A673 (cell line): ENCODE results near the gene NPIPA5. TPM values are rescaled to one million over a fixed set of nuclear protein-coding genes. Genes with fewer than 3 reads are reported as not detected.
"Not testable (repeated sequence)": the region's sequence is repeated elsewhere in the genome, so short reads cannot be mapped to it uniquely, and the experiment has no call there.

ENCODE experiments used
- BruUV-seq: library from RNA; stranded (reverse); fragments of 400-500 nt; replicated peaks from 2 replicates; lab custom pipeline; 2021; lab: Mats Ljungman, UMichigan
- CTCF ChIA-PET: fragments of 300-600 bp; sonication (Branson Sonifier 250); formaldehyde crosslinking; loops from one replicate; lab custom pipeline; 2022; ENCODE audit warnings: antibody characterized with exemption; lab: Charles Lee
- POLR2A ChIA-PET: fragments of 300-600 bp; sonication (Branson Sonifier 250); formaldehyde crosslinking; loops from one replicate; lab custom pipeline; 2022; ENCODE audit warnings: antibody characterized with exemption; ENCODE audit not compliant: low non-redundant PET; lab: Charles Lee
- DNase-seq: peaks from one replicate; pipeline ENCODE4 v3.0.0-alpha.2; 2015; ENCODE audit warnings: low spot score
- H3K27ac ChIP-seq: fragments of 200-600 bp; sonication (generic); 2 replicates; pipeline ENCODE4 v1.5.1; 2016; ENCODE audit warnings: mixed run types, low read depth, mild to moderate bottlenecking, mixed read lengths, antibody characterized with exemption, low read length; ENCODE audit not compliant: poor library complexity, severe bottlenecking
- H3K27me3 ChIP-seq: fragments of 200-600 bp; sonication (generic); replicated peaks from 2 replicates; pipeline ENCODE4 v1.6.1; 2017; ENCODE audit warnings: mixed run types, low read depth, mild to moderate bottlenecking, mixed read lengths, antibody characterized with exemption, low read length; ENCODE audit not compliant: insufficient read depth, poor library complexity
- H3K36me3 ChIP-seq: fragments of 200-600 bp; sonication (generic); 2 replicates; pipeline ENCODE4 v1.6.1; 2016; ENCODE audit warnings: mixed run types, mild to moderate bottlenecking, mixed read lengths, antibody characterized with exemption, low read length; ENCODE audit not compliant: insufficient read depth, poor library complexity, severe bottlenecking
- H3K4me1 ChIP-seq: fragments of 200-600 bp; sonication (generic); 2 replicates; pipeline ENCODE4 v1.6.1; 2017; ENCODE audit warnings: mixed run types, mild to moderate bottlenecking, mixed read lengths, antibody characterized with exemption, low read length; ENCODE audit not compliant: insufficient read depth, poor library complexity, severe bottlenecking
- H3K4me3 ChIP-seq: fragments of 200-600 bp; sonication (generic); 2 replicates; pipeline ENCODE4 v1.5.1; 2016; ENCODE audit warnings: low read depth, mixed run types, mild to moderate bottlenecking, mixed read lengths, low read length; ENCODE audit not compliant: poor library complexity, severe bottlenecking
- H3K9me3 ChIP-seq: fragments of 200-600 bp; sonication (generic); 2 replicates; pipeline ENCODE4 v1.6.1; 2016; ENCODE audit warnings: mixed run types, low read depth, mild to moderate bottlenecking, mixed read lengths, antibody characterized with exemption, low read length; ENCODE audit not compliant: poor library complexity, severe bottlenecking
- EZH2 ChIP-seq: fragments of 200-600 bp; sonication (generic); IDR thresholded peaks from 2 replicates; pipeline ENCODE4 v1.6.1; 2017; ENCODE audit warnings: borderline replicate concordance, low read depth, mild to moderate bottlenecking, mixed read lengths, antibody characterized with exemption, low read length; ENCODE audit not compliant: poor library complexity, severe bottlenecking
- intact Hi-C: fragments of 100-400 bp; cut with micrococcal nuclease; formaldehyde crosslinking; loops from one replicate; pipeline ENCODE4 v1.10.0; 2022; ENCODE audit not compliant: unreplicated experiment
- total RNA-seq: library from RNA; stranded (reverse); gene quantifications from 2 replicates; pipeline ENCODE4 v1.2.3, GENCODE V29; 2021
- TF ChIP-seq, protein P1 (sequence below): fragments of 300-800, 200-600 bp; sonication (generic); conservative IDR thresholded peaks from 2 replicates; pipeline ENCODE4 v1.5.1; 2017; ENCODE audit warnings: low read depth, mild to moderate bottlenecking, antibody characterized with exemption, low read length, moderate library complexity, mixed read lengths

The NPIPA5 gene
- total RNA-seq, 1 experiment from 2014 or later: 3.8 TPM

DNA sequence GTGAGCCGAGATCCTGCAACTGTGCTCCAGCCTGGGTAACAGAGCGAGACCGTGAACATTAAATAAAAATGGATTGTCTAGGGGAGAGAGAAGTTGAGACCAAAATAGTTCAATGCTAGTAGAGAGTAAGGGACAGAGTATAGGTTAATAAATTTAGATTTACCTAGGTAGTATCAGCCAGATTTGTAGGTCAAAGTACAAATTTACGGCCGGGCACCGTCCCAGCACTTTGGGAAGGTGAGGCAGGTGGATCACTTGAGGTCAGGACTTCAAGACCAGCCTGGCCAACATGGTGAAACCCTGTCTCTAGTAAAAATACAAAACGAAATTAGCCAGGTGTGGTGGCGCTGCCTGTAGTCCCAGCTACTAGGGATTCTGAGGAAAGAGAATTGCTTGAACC lies 44.1 kb upstream of the NPIPA5 start:
- TF ChIP-seq, protein P1, sequence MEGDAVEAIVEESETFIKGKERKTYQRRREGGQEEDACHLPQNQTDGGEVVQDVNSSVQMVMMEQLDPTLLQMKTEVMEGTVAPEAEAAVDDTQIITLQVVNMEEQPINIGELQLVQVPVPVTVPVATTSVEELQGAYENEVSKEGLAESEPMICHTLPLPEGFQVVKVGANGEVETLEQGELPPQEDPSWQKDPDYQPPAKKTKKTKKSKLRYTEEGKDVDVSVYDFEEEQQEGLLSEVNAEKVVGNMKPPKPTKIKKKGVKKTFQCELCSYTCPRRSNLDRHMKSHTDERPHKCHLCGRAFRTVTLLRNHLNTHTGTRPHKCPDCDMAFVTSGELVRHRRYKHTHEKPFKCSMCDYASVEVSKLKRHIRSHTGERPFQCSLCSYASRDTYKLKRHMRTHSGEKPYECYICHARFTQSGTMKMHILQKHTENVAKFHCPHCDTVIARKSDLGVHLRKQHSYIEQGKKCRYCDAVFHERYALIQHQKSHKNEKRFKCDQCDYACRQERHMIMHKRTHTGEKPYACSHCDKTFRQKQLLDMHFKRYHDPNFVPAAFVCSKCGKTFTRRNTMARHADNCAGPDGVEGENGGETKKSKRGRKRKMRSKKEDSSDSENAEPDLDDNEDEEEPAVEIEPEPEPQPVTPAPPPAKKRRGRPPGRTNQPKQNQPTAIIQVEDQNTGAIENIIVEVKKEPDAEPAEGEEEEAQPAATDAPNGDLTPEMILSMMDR: no peak
- TF ChIP-seq EZH2: no peak
- H3K27ac ChIP-seq: no peak overlapping the region
- no peak for DNase-seq
- CTCF ChIA-PET: no interaction called here
- intact Hi-C loops: no loop called here
- no peak overlapping the region for H3K4me3 ChIP-seq
- no TSS peak for BruUV-seq
- no peaks in the 10 kb centered on the region for H3K4me1 ChIP-seq
- H3K36me3 ChIP-seq: no peaks in the 10 kb centered on the region
- POLR2A ChIA-PET: no interaction called here
- no peaks in the 10 kb centered on the region for H3K9me3 ChIP-seq
- H3K27me3 ChIP-seq: no peaks in the 10 kb centered on the region

DNA sequence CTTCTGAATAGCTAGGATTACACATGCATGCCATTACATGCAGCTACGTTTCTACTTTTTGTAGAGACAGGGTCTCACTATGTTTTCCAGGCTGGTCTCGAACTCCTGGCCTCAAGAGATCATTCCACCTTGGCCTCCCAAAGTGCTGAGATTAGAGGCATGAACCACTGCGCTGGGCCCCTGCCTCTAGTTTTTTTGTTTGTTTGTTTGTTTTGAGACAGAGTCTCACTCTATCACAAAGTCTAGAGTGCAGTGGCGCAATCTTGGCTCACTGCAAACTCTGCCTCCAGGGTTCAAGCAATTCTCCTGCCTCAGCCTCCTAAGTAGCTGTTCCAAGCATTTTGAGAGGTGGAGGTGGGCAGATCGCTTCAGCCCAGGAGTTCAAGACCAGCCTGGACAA lies 43.6 kb upstream of the NPIPA5 start:
- intact Hi-C loops, POLR2A ChIA-PET, H3K4me3 ChIP-seq, CTCF ChIA-PET, H3K27ac ChIP-seq, BruUV-seq, H3K4me1 ChIP-seq, H3K36me3 ChIP-seq, DNase-seq, H3K27me3 ChIP-seq, H3K9me3 ChIP-seq: not testable (repeated sequence)

GRCh38 chr16:15418206-15418605 lies 40.1 kb upstream of the NPIPA5 start:
- BruUV-seq: no TSS peak
- Histone ChIP-seq H3K27me3 (no peaks in the 10 kb centered on the region), H3K4me3 (no peak overlapping the region), H3K4me1 (no peaks in the 10 kb centered on the region), H3K27ac (no peak overlapping the region), H3K36me3 (no peaks in the 10 kb centered on the region), H3K9me3 (no peaks in the 10 kb centered on the region)
- intact Hi-C loops: no loop called here
- TF ChIP-seq, protein P1: no peak
- TF ChIP-seq EZH2: no peak
- POLR2A ChIA-PET: no interaction called here
- no peak for DNase-seq
- CTCF ChIA-PET: no interaction called here

DNA sequence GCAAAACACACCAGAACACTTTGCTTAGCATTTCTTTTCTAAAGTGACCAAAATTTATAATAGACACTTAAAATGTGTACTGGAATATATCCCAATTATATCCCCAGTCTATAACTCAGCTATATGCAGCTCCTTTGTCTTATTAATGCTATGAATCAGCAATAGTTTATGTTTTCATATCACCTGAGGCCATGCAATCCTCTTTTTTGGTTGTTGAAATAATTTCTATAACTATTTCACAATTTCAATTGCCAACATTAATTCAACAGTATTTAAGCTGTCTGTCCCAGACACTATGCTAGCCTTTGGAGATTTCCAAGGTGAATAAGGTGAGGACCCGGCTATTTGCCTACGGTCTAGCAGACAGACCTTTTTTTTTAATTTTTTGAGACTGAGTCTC lies 39.1 kb upstream of the NPIPA5 start:
- CTCF ChIA-PET: no interaction called here

More for the DNA sequence above, 39.1 kb upstream of the NPIPA5 start:
- intact Hi-C loops: no loop called here
- Histone ChIP-seq H3K9me3 (no peaks in the 10 kb centered on the region), H3K4me3 (no peak overlapping the region), H3K27me3 (no peaks in the 10 kb centered on the region), H3K36me3 (no peaks in the 10 kb centered on the region), H3K27ac (no peak overlapping the region), H3K4me1 (no peaks in the 10 kb centered on the region)
- no TSS peak for BruUV-seq
- POLR2A ChIA-PET: no interaction called here
- TF ChIP-seq EZH2: no peak
- TF ChIP-seq, protein P1: no peak
- DNase-seq: no peak
